GM19468 (cell line): Measurements from ENCODE around the gene ZNF282.
"Not testable (repeated sequence)": the region's sequence is repeated elsewhere in the genome, so short reads cannot be mapped to it uniquely, and the experiment has no call there.

Experiments used
- ATAC-seq: cut with Tn5 transposase; IDR thresholded peaks from one replicate; pipeline ENCODE4 v1.9.1; 2021; ENCODE audit warnings: mild to moderate bottlenecking, moderate library complexity, moderate number of reproducible peaks; ENCODE audit not compliant: unreplicated experiment; ENCODE audit errors: extremely low read depth

The ZNF282 gene

DNA sequence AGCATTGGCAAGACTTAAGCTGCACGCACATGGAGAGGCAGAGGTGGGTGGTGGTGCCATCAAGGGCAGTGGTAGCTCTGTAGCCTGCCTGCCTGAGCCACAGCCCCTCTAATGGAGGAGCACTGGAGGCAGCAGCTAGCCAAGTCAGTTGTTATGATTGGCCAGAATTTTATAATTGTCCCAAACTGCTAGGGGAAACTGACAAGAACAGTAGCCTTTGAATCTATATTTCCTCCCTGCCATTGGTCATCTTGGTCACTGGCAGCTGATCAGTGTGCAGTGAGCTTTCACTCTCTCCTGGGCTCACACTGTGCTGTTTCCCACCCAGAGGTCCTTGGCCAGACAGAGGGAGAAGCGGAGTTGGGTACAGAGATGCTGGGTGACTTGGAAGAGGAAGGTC, 57.0 kb downstream of the ZNF282 start:
- ATAC-seq = no peak

DNA sequence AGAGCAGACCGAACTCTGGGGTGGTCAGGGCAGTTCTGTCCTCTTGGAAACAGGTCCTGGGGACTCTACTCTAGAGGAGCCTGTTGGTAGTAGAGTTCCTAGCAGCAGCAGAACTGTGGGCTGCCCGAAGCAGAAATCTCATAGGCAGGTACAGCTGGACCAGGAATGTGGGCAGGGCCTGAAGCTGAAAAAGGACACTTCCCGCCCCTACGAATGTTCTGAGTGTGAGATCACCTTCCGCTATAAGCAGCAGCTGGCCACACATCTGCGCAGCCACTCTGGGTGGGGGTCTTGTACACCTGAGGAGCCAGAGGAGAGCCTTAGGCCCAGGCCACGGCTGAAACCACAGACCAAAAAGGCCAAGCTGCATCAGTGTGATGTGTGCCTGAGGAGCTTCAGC, 58.3 kb downstream of the ZNF282 start:
- no peak for ATAC-seq

DNA sequence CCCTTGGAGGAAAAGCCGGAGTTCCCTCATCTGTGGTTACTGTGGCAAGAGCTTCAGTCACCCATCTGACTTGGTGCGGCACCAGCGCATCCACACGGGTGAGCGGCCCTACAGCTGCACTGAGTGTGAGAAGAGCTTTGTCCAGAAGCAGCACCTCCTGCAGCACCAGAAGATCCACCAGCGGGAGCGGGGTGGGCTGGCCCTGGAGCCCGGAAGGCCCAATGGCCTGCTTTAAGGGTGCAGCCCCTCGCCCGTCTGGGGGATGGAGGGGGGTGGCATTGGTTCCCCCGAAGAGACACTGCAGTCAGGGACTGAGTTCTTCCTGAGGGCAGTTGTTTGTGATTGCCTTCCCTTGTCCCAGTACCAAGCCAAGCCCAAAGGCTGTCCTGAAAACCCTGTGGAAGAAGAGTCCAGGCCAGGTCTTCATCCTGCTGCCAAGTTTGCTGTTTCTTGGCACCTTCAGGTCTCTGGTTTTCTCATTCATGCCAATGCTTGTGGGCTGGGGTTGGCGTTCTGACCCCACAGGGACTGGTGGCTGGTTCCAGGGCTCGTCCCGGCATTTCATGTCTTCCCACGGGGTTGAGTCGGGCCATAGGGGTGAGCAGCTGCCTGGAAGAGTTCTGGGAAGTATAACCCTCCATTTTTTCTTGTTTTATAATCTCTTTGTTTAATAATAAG, 59.0 kb downstream of the ZNF282 start:
- no peak for ATAC-seq

DNA sequence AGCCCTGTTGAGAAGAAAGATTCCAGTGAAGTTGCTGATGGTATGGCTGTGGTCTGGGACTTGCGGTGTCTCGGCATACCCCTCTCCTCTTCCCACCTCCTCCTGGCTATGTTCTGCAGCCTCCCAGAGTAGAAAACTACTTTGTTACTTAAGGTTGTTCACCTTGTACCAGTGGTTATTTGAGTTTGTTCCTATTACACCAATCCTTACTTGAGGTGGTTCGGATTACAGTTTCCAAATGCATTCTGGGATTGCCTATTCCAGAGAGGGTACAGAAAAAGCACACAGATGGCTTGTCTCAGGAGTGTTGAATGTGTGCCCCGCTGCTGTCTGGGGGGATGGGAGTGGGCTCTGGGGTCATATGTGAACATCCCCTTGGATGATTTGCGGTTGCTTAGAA, 59.8 kb downstream of the ZNF282 start:
- ATAC-seq = no peak

DNA sequence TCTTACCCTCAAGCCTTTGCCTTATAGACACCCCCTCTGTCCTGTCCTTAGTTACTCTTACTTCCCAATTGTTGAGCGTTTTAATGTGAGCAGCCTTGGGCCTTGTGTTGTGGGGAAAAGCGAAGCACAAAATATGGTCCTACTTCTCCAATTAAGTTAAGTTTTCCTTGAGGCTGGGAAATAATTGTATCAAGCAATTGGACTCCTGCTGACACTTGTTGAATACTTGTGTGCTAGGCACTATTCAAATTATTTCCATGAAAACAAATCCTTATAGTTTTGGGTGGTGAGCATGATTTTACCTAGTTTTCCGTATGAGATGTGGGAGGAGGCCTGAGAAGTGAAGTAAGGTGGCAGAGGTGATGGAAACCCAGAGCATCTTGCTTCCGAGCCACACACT, 61.2 kb downstream of the ZNF282 start:
- no peak for ATAC-seq

DNA sequence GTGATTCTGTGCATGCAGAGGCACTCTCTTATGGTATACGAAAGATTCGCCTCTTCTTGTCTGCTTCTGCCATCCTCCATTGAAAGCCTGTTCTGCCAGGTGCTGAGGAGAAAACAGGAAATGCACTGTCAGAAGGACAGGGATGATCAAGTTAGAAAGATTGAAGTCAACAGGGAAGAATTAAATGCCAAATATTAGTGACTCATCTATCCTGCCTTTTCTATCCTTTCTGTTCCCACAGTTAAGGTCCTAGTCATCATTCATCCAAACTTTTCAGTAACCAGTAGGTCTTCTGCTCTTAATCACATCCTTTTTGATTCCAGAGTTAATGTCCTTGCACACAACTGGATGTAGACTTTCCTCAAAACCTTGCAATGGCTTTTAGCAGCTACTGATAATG, 61.8 kb downstream of the ZNF282 start:
- no peak for ATAC-seq

DNA sequence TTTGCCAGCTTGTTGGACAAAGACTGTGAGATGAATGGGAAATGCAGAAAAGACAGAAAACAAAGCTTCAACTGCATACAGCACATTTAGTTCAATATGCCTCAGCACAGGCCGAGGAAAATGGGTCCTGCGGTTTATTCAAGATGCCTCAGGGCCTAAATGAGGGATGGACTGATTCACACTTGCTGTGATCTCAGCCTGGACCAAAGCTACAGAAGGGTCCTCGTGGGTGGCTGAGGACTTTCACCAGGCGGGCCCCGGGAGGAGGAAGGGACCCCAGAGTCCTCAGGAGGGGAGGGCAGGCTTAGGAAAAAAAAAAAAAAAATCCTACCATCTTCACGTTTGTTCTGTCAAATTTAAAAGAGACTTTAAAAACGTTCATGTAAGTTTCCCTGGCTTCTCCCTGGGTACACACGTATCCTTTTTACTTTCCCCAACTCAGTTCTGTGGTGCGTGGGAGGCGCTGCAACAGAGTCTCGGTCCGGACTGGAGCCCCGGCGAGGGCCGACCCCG, 66.0 kb downstream of the ZNF282 start:
- ATAC-seq = no peak

DNA sequence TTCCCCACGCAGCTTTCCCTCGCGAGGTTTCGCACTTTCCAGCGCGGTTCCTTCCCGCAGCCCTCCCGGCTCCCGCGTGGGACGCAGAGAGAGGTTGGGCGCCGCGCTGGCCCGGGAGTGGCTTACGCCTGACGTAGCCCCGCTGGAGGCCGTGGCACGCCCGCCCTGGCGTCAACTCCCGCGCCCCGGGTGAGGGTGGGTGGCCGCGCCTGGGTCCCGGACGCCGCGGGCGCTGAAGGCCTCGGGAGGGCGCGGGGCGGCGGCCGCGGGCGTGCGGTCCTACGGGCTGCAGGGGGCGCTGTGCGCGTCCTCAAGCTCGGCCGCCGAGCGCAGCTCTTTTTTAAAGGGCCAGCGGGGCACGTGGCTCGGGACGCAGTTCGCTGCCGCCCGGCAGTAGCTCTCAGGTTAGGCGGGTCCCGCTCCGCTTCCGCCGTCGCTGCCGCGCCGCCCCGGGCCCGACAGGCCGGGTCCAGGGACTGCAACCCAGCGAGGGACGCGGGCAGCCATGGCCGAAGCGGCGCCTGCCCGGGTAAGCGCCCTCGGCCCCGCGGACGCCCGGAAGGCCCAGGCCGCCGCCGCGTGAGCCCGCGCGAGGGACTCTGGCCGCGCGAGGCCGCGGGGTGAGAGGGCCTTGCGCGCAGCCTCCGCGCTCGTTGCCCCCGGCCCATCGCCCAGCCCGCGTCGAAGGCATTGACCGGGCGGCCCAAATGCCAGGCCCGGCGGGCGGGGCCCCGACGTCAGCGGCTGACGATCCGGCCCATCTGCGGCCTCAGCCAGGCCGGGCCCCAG, 66.7 kb downstream of the ZNF282 start, which contains the start of gene ZNF783:
Gene ZNF783, plus strand, starts transcription at position 368 of the 789 bp plus-strand sequence. Its CDS starts 138 bp downstream, at position 506.
- ATAC-seq = peak; percentile 67

DNA sequence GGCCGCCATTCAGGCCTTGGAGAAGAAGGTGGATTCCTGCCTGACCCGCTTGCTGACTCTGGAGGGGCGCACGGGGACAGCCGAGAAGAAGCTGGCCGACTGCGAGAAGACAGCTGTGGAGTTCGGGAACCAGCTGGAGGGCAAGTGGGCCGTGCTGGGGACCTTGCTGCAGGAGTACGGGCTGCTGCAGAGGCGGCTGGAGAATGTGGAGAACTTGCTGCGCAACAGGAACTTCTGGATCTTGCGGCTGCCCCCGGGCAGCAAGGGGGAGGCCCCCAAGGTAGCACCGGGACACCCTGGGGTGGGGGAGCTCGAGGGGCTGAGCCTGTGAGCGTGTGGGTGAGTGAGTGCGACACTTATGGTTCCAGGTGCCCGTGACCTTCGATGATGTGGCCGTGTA, 71.1 kb downstream of the ZNF282 start:
- ATAC-seq = no peak

DNA sequence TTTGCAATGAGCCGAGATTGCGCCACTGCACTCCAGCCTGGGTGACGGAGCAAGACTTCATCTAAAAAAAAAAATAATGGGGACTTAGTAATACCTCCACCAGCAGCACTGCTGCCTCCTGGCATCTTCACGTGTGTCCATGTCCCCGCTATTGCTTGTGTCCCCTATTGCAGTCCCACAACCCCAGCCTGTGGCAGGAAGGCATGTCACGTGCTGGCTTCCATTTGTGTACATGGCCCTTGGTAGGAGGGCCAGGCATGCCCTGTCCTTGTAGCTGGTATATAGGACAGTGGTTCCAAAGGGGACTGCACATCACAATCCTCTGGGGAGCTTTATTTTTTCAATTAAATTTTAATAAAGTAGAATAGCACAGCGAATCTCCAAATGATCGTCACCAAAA, 72.4 kb downstream of the ZNF282 start:
- ATAC-seq = no peak

DNA sequence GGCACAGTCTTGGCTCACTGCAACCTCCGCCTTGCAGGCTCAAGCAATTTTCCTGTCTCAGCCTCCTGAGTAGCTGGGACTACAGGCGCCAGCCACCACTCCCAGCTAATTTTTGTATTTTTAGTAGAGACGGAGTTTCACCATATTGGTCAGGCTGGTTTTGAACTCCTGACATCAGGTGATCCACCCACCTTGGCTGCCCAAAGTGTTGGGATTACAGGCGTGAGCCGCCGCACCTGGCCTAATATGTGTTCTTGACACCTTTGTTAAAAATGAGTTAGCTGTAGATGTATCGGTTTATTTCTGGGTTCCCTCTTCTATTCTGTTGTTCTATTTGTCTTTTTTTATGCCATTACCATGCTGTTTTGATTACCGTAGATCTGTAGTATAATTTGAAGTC, 79.1 kb downstream of the ZNF282 start:
- ATAC-seq = not testable (repeated sequence)
